Thyroid gland (tissue), 4 donors: Measurements from ENCODE around the gene STX10.
"Not testable (repeated sequence)": the region's sequence is repeated elsewhere in the genome, so short reads cannot be mapped to it uniquely, and the experiment has no call there.

Experiments
- POLR2A ChIP-seq, 2 donors: fragments of 450-650 bp; IDR thresholded peaks; one replicate each; pipeline ENCODE4 v1.6.1; 2017; ENCODE audit warnings: antibody characterized with exemption in 2 of 2, mild to moderate bottlenecking in 2 of 2, moderate library complexity in 1 of 2
- TF ChIP-seq, protein P1 (sequence below), 6 experiments: fragments of 200-600 bp in 3 of 6; fragments of 450-650 bp in 3 of 6; sonication (generic) in 3 of 6; IDR thresholded peaks; one replicate each; pipeline ENCODE4 v1.5.1; 2016 to 2019; ENCODE audit warnings: antibody characterized with exemption in 6 of 6, mild to moderate bottlenecking in 2 of 6, inconsistent platforms in 1 of 6, moderate library complexity in 1 of 6

DNA sequence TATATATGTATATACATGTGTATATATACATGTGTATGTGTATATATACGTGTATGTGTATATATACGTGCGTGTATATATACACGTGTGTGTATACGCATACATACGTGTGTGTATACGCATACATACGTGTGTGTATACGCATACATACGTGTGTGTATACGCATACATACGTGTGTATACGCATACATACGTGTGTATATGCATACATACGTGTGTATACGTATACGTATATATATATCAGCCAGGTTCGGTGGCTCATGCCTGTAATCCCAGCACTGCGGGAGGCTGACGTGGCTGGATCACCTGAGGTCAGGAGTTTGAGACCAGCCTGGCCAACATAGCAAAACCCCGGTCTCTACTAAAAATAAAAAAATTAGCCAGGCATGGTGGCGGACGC lies 34.8 kb upstream of the STX10 start:
- TF ChIP-seq, protein P1, sequence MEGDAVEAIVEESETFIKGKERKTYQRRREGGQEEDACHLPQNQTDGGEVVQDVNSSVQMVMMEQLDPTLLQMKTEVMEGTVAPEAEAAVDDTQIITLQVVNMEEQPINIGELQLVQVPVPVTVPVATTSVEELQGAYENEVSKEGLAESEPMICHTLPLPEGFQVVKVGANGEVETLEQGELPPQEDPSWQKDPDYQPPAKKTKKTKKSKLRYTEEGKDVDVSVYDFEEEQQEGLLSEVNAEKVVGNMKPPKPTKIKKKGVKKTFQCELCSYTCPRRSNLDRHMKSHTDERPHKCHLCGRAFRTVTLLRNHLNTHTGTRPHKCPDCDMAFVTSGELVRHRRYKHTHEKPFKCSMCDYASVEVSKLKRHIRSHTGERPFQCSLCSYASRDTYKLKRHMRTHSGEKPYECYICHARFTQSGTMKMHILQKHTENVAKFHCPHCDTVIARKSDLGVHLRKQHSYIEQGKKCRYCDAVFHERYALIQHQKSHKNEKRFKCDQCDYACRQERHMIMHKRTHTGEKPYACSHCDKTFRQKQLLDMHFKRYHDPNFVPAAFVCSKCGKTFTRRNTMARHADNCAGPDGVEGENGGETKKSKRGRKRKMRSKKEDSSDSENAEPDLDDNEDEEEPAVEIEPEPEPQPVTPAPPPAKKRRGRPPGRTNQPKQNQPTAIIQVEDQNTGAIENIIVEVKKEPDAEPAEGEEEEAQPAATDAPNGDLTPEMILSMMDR (IDR thresholded peaks at IDR 0.05), result not testable (repeated sequence)
- TF ChIP-seq POLR2A (IDR thresholded peaks at IDR 0.05), result not testable (repeated sequence)
